ENCODE data around the gene PDE4D.

Gene PDE4D

GRCh38 chr5:59206132-59206581 is 687.4 kb downstream of the PDE4D start:
- TF ChIP-seq CTCF (IDR thresholded peaks at IDR 0.05): no peak
- TF ChIP-seq ZFX (IDR thresholded peaks at IDR 0.05; ENCODE audit: borderline replicate concordance): no peak
- no peak overlapping the region for H3K27ac ChIP-seq

- no peak for TF ChIP-seq CTCF (IDR thresholded peaks at IDR 0.05)
- no peak for TF ChIP-seq ZFX (IDR thresholded peaks at IDR 0.05; ENCODE audit: borderline replicate concordance)
- no peak overlapping the region for H3K27ac ChIP-seq
Measured at GRCh38 chr5:59204114-59204897, 689.2 kb downstream of the PDE4D start.

GRCh38 chr5:59199868-59200267 is 693.7 kb downstream of the PDE4D start:
- TF ChIP-seq ZFX (IDR thresholded peaks at IDR 0.05; ENCODE audit: borderline replicate concordance) (no peak), CTCF (IDR thresholded peaks at IDR 0.05) (no peak)
- H3K27ac ChIP-seq: peak overlapping the region; percentile 15; the same call in 1 of the 2 replicates

- no peak for TF ChIP-seq CTCF (IDR thresholded peaks at IDR 0.05)
- no peak for TF ChIP-seq ZFX (IDR thresholded peaks at IDR 0.05; ENCODE audit: borderline replicate concordance)
- 0 out of 2 replicates have a peak overlapping the region, but pooled peaks have one; percentile 15 for H3K27ac ChIP-seq
Measured at GRCh38 chr5:59198832-59199231, 694.7 kb downstream of the PDE4D start.

- no peak for TF ChIP-seq CTCF (IDR thresholded peaks at IDR 0.05)
- TF ChIP-seq ZFX (IDR thresholded peaks at IDR 0.05; ENCODE audit: borderline replicate concordance): no peak
- H3K27ac ChIP-seq: 0 out of 2 replicates have a peak overlapping the region, but pooled peaks have one; percentile 15
Measured at GRCh38 chr5:59198365-59198764, 695.2 kb downstream of the PDE4D start.

- TF ChIP-seq ZFX (IDR thresholded peaks at IDR 0.05; ENCODE audit: borderline replicate concordance) (no peak), CTCF (IDR thresholded peaks at IDR 0.05) (no peak)
- no peak overlapping the region for H3K27ac ChIP-seq
Measured at GRCh38 chr5:59197911-59198310, 695.6 kb downstream of the PDE4D start.

GRCh38 chr5:59193616-59194319 is 699.8 kb downstream of the PDE4D start:
- no peak overlapping the region for H3K27ac ChIP-seq
- TF ChIP-seq ZFX (IDR thresholded peaks at IDR 0.05; ENCODE audit: borderline replicate concordance) (no peak), CTCF (IDR thresholded peaks at IDR 0.05) (no peak)

Measured in 22Rv1 (cell line).